ENCODE results near the gene CELSR1. TPM values are rescaled to one million over a fixed set of nuclear protein-coding genes. Genes with fewer than 3 reads are reported as not detected.

The CELSR1 gene
- total and polyA plus RNA-seq, 2 of the 13 experiments (the other 11 are each of a cell fraction or from before 2014, with no cell fraction given), result 0.78 to 1.8 TPM

DNA sequence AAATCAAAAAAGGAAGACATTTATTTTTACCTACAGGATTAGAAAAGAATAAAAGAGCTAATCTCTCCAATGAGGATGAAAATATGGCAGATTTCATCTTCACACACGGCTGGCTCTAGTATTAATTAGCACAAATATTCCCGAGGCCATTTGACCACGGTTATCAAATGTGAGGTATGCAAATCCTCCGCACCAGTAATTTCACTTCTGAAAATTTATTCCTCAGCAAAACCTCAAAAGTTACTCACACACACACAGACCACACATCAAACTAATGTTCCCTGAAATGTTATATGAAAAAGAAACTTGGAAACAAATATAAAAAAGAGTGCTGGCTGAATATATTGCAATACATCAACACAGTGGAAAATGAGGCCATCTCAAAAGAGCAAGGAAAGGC lies 32.8 kb downstream of the CELSR1 start (continued):
- no peak for TF ChIP-seq MED1 (CRISPR knock-in tag; IDR thresholded peaks at IDR 0.05)
- TF ChIP-seq ZNF180 (CRISPR knock-in tag; IDR thresholded peaks at IDR 0.05; ENCODE audit: borderline replicate concordance, low read depth), result no peak

DNA sequence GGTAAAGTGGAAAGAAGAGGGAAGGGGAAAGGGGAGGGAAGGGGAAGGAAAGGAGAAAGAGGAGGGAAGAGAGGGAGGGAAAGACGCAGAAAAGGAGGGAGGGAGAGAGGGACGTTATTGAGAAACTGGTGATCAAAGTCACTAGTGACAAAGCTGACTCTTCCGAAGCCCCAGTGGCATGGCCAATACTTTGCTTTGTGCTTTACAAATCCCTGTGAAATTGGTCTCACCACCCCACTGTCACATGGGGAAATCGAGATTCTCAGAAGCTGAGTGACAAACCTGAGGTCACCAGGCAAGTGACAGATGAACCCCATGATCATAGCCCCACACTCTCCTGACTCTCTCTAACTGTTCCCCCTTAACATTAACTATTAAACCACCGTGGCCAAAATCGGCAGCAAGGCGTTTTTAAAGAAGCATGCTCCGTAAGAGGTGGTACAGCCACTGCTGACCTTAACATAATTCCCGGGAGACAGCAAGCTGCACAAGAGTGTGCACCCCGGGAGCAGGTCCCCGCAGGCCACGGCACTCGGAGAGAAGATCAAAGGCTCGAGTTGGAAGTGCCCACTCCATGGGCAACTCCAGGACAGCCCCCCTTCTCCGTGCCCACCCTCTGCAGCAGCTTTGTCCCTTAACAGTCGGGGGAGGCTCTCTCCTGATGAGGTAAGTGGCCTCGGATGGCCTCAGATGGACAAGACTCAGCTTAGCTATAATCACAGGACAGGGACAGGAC lies 34.8 kb downstream of the CELSR1 start:
- in situ Hi-C loops (cut with HindIII; ENCODE audit: extremely low pct_ligation_motif_present, low pct_unique_long_range_greater_than_20kb) (no loop called here), intact Hi-C loops (cut with micrococcal nuclease; ENCODE audit: unreplicated experiment) (no loop called here)
- no peak overlapping the region for H3K4me2 ChIP-seq (ENCODE audit: low read depth, low read length)
- TF ChIP-seq IKZF1 (IDR thresholded peaks at IDR 0.05) (no peak), ZFP36 (IDR thresholded peaks at IDR 0.05; ENCODE audit: borderline replicate concordance, low read depth, low read length, partially characterized antibody) (no peak), ZNF550 (CRISPR knock-in tag; IDR thresholded peaks at IDR 0.05; ENCODE audit: borderline replicate concordance) (no peak), HNRNPL (IDR thresholded peaks at IDR 0.05; ENCODE audit: low read depth, low read length) (no peak), PCBP2 (optimal IDR thresholded peaks at IDR 0.05; ENCODE audit: low read depth, low read length, poor library complexity, severe bottlenecking) (peak; percentile 45), ZBTB42 (CRISPR knock-in tag; IDR thresholded peaks at IDR 0.05) (no peak), HNRNPK (IDR thresholded peaks at IDR 0.05; ENCODE audit: low read depth, low read length, poor library complexity, severe bottlenecking) (peak; percentile 84)
- BruUV-seq (replicated peaks), result no TSS peak
- H3K4me1 ChIP-seq (ENCODE audit: insufficient read depth, low read length), result no peaks in the 10 kb centered on the region
- no peak for ATAC-seq
- no peaks in the 10 kb centered on the region for H3K36me3 ChIP-seq (replicated peaks in 1 of 2; ENCODE audit: control insufficient read depth in 1 of 2, insufficient read depth in 2 of 2, low read length in 2 of 2)
- ChIA-PET POLR2A (no interaction called here), CTCF (ENCODE audit: low intra/inter-chr PET ratio, low total read pairs) (no interaction called here)
- H3K27me3 ChIP-seq (ENCODE audit: control insufficient read depth in 1 of 2, insufficient read depth in 2 of 2, low read length in 2 of 2), result peaks cover 0 to 11% of the 10 kb centered on the region in 2 experiments; a peak in 4 of 5 replicates
- H3K9me3 ChIP-seq (ENCODE audit: low read length), result no peaks in the 10 kb centered on the region
- no peak overlapping the region for H2AFZ ChIP-seq (ENCODE audit: low read length)
- no peaks in the 10 kb centered on the region for H3K79me2 ChIP-seq (ENCODE audit: insufficient read depth, low read length)
- H3K27ac ChIP-seq (ENCODE audit: extremely low read length, insufficient read depth, low read length), result no peak overlapping the region
- FAIRE-seq, result no peak
- no peaks in the 10 kb centered on the region for H4K20me1 ChIP-seq (ENCODE audit: insufficient read depth, low read length)
- no peak overlapping the region for H3K9ac ChIP-seq (ENCODE audit: insufficient read depth, low read depth, low read length)
- WGBS (ENCODE audit: low lambda C conversion rate), result 42% methylated on average over 13 of the region's 17 CpGs
- DNase-seq (ENCODE audit: low spot score), result no peak
- H3K4me3 ChIP-seq (replicated peaks in 1 of 3; ENCODE audit: insufficient read depth in 1 of 3, low read depth in 2 of 3, low read length in 3 of 3), result no peak overlapping the region
